ENCODE data around the gene MEIS2.

DNA sequence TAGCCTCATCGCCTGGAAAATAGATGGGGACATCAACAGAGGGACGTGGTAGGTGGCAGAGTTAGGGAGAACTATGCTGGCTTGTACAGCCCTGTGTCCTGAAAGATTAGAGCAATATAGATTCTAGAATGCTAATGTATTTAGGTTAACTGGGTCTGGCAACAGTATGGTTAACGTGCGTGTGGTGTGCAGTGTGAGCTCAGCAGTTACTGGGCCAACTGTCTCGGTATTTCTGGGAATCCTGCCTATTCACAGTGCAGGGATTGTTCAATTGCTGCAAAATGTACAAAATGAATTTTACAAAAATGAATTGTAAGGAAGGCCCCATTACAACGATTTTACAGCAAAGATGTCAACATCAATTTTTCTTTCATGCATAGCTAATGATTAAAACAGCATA is 20.6 kb downstream of the MEIS2 start:
- TF ChIP-seq, protein P1, sequence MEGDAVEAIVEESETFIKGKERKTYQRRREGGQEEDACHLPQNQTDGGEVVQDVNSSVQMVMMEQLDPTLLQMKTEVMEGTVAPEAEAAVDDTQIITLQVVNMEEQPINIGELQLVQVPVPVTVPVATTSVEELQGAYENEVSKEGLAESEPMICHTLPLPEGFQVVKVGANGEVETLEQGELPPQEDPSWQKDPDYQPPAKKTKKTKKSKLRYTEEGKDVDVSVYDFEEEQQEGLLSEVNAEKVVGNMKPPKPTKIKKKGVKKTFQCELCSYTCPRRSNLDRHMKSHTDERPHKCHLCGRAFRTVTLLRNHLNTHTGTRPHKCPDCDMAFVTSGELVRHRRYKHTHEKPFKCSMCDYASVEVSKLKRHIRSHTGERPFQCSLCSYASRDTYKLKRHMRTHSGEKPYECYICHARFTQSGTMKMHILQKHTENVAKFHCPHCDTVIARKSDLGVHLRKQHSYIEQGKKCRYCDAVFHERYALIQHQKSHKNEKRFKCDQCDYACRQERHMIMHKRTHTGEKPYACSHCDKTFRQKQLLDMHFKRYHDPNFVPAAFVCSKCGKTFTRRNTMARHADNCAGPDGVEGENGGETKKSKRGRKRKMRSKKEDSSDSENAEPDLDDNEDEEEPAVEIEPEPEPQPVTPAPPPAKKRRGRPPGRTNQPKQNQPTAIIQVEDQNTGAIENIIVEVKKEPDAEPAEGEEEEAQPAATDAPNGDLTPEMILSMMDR (IDR thresholded peaks at IDR 0.05): no peak
- TF ChIP-seq POLR2AphosphoS5 (IDR thresholded peaks at IDR 0.05; ENCODE audit: insufficient read depth in 1 of 2, low read depth in 1 of 2): no peak
- no peak for TF ChIP-seq POLR2A (IDR thresholded peaks at IDR 0.05)

All from vagina (tissue), 2 donors.